Hepatocyte (in vitro differentiated cells): Measurements from ENCODE around the gene CHRNB1. TPM values are rescaled to one million over a fixed set of nuclear protein-coding genes. Genes with fewer than 3 reads are reported as not detected.
"Not testable (repeated sequence)": the region's sequence is repeated elsewhere in the genome, so short reads cannot be mapped to it uniquely, and the experiment has no call there.

Source experiments
- DNase-seq: peaks from one replicate; pipeline ENCODE4 v3.0.0-alpha.2; 2016; ENCODE audit warnings: low spot score
- H2AFZ ChIP-seq: fragments of 200-600 bp; sonication (generic); 2 replicates; pipeline ENCODE4 v1.6.0; 2016; ENCODE audit warnings: antibody characterized with exemption, mild to moderate bottlenecking
- H3K27ac ChIP-seq: fragments of 200-600 bp; sonication (generic); 2 replicates; pipeline ENCODE4 v1.5.1; 2016; ENCODE audit warnings: mild to moderate bottlenecking
- H3K27me3 ChIP-seq: fragments of 200-600 bp; sonication (generic); 2 replicates; pipeline ENCODE4 v1.6.1; 2016
- H3K36me3 ChIP-seq: fragments of 200-600 bp; sonication (generic); replicated peaks from 2 replicates; pipeline ENCODE4 v1.5.1; 2016; ENCODE audit warnings: low read depth; ENCODE audit not compliant: insufficient read depth
- H3K4me1 ChIP-seq: fragments of 200-600 bp; sonication (generic); 2 replicates; pipeline ENCODE4 v1.5.1; 2016; ENCODE audit warnings: mild to moderate bottlenecking, moderate library complexity; ENCODE audit not compliant: insufficient read depth
- H3K4me2 ChIP-seq: fragments of 200-600 bp; sonication (generic); 2 replicates; pipeline ENCODE4 v1.6.0; 2016
- H3K4me3 ChIP-seq: fragments of 200-600 bp; sonication (generic); 2 replicates; pipeline ENCODE4 v1.5.1; 2016; ENCODE audit warnings: mild to moderate bottlenecking
- H3K79me2 ChIP-seq: fragments of 200-600 bp; sonication (generic); 2 replicates; pipeline ENCODE4 v1.6.0; 2017; ENCODE audit warnings: mild to moderate bottlenecking
- H3K9me2 ChIP-seq: fragments of 200-600 bp; sonication (generic); replicated peaks from 2 replicates; pipeline ENCODE4 v1.6.0; 2017; ENCODE audit warnings: mild to moderate bottlenecking; ENCODE audit not compliant: insufficient read depth
- H3K9me3 ChIP-seq: fragments of 200-600 bp; sonication (generic); 2 replicates; pipeline ENCODE4 v1.5.1; 2016; ENCODE audit warnings: low read depth, mild to moderate bottlenecking
- H4K20me1 ChIP-seq: fragments of 200-600 bp; sonication (generic); 2 replicates; pipeline ENCODE4 v1.6.0; 2016; ENCODE audit warnings: mild to moderate bottlenecking; ENCODE audit not compliant: insufficient read depth, poor library complexity, severe bottlenecking
- CTCF ChIP-seq: fragments of 200-600 bp; sonication (generic); IDR thresholded peaks from 2 replicates; pipeline ENCODE4 v1.5.1; 2016; ENCODE audit warnings: antibody characterized with exemption, mild to moderate bottlenecking; ENCODE audit not compliant: poor library complexity
- EZH2 ChIP-seq: fragments of 200-600 bp; sonication (generic); IDR thresholded peaks from 2 replicates; pipeline ENCODE4 v1.6.1; 2016; ENCODE audit warnings: antibody characterized with exemption, mild to moderate bottlenecking, borderline replicate concordance
- EZH2phosphoT487 ChIP-seq: fragments of 200-600 bp; sonication (generic); IDR thresholded peaks from one replicate; pipeline ENCODE4 v1.6.1; 2018; ENCODE audit warnings: antibody characterized with exemption, mild to moderate bottlenecking, low read depth, moderate library complexity; ENCODE audit not compliant: unreplicated experiment, severe bottlenecking
- WGBS: methylation state at CpG from one replicate; pipeline ENCODE4 v1.1.6; 2016; ENCODE audit warnings: low lambda C conversion rate; ENCODE audit errors: missing lambda C conversion rate; 5-methylcytosine and 5-hydroxymethylcytosine counted together
- polyA plus RNA-seq: library from polyadenylated mRNA; unstranded; fragments of >200 nt; fragmentation: Nextera tagmentation; extraction: Ambion mirVana; gene quantifications from 2 replicates; pipeline ENCODE4 v1.2.1, GENCODE V29; 2016
- total RNA-seq: library from RNA; depleted of rRNA; stranded (reverse); fragments of >200 nt; gene quantifications from 2 replicates; pipeline ENCODE4 v1.2.3, GENCODE V29; 2014

CHRNB1 gene
- total and polyA plus RNA-seq, 2 experiments from 2014 or later, result 10.9 to 17.5 TPM

GRCh38 chr17:7481842-7482741 lies 37.2 kb downstream of the CHRNB1 start:
- H3K4me3 ChIP-seq, H3K9me2 ChIP-seq, H2AFZ ChIP-seq, DNase-seq, H3K27me3 ChIP-seq, H3K9me3 ChIP-seq, H3K36me3 ChIP-seq: not testable (repeated sequence)
- Histone ChIP-seq H3K27ac (peak overlapping the region; percentile 100), H3K4me1 (peaks cover 41% of the 10 kb centered on the region), H3K4me2 (peak overlapping the region; percentile 78), H4K20me1 (peaks cover 24% of the 10 kb centered on the region), H3K79me2 (peaks cover 65% of the 10 kb centered on the region)
- WGBS, result 90% methylated on average over 31 of the region's 31 CpGs

- WGBS, result 72% methylated on average over 5 of the region's 6 CpGs
- H3K4me2 ChIP-seq, result peak overlapping the region; percentile 78
- DNase-seq, H3K36me3 ChIP-seq, H3K27me3 ChIP-seq, H3K9me2 ChIP-seq, H3K9me3 ChIP-seq, H3K4me3 ChIP-seq, H2AFZ ChIP-seq: not testable (repeated sequence)
- H3K27ac ChIP-seq, result peak overlapping the region; percentile 100
- peaks cover 30% of the 10 kb centered on the region for H4K20me1 ChIP-seq
- H3K4me1 ChIP-seq, result peaks cover 44% of the 10 kb centered on the region
- peaks cover 68% of the 10 kb centered on the region for H3K79me2 ChIP-seq
These were observed 37.9 kb downstream of the CHRNB1 start for GRCh38 chr17:7482742-7483088.

DNA sequence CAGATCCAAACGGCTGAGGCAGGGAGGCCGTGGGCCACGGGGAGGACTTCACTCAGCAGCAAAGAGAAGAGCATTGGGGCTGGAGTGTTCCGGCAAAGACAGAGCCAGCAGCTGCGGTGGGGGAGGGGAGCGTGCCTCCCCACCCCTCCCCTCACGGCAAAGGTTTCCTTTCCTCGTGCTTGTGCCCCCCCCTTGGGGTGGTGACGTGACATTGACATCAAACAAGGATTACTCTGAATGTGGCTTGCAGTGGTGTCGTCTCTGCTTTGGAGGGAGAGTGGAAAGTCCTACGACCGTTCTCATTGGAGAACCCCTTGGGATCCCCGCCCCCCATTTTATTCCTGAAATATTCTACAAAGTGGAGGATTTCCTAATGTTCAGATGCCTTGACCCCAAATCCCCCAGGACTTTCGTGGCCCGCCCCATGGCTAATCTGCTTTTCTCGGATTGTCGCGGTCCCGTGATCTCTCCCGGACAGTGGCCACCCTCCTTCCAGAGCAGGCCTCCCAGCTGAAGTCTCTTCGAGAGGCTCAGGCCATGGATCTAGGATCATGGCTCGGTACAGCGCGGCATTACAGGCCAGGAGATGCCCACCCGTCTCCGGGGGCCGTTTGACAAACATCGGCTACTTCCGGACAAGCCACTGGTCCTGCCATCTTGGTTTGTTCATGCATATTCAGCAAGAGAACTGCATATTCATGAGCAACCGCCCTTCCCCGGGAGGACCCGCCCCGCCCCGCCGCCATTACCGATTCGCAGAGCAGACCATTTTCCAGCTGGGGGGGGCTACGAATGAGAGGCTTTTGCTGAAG lies 38.6 kb downstream of the CHRNB1 start:
- H4K20me1 ChIP-seq, result peaks cover 37% of the 10 kb centered on the region
- DNase-seq, result peak; percentile 96
- 3% methylated on average over 35 of the region's 38 CpGs for WGBS

GRCh38 chr17:7484067-7484918 lies 39.4 kb downstream of the CHRNB1 start, which contains the start of gene POLR2A:
POLR2A (plus strand) TSS chr17:7484366.
- no peaks in the 10 kb centered on the region for H3K36me3 ChIP-seq
- TF ChIP-seq EZH2 (no peak), EZH2phosphoT487 (no peak), CTCF (no peak)
- H3K4me2 ChIP-seq, result peak within 1 kb of the TSS; percentile 88
- H3K9me2 ChIP-seq, result no peaks in the 10 kb centered on the region
- no peaks in the 10 kb centered on the region for H3K27me3 ChIP-seq
- WGBS, result 1% methylated on average over 53 of the region's 64 CpGs
- peak within 1 kb of the TSS; percentile 60 for H2AFZ ChIP-seq
- peak within 1 kb of the TSS; percentile 70 for H3K4me3 ChIP-seq
- peaks cover 53% of the 10 kb centered on the region for H3K4me1 ChIP-seq
- no peaks in the 10 kb centered on the region for H3K9me3 ChIP-seq
- H4K20me1 ChIP-seq, result peaks cover 46% of the 10 kb centered on the region
- peak; percentile 99 for DNase-seq
- peaks cover 70% of the 10 kb centered on the region for H3K79me2 ChIP-seq
- H3K27ac ChIP-seq, result peak within 1 kb of the TSS; percentile 100

More for the DNA sequence above, 38.6 kb downstream of the CHRNB1 start:
- Histone ChIP-seq H3K27ac (peak overlapping the region; percentile 100), H3K79me2 (peaks cover 70% of the 10 kb centered on the region), H3K9me2 (no peaks in the 10 kb centered on the region), H3K4me3 (peak overlapping the region; percentile 20), H3K9me3 (no peaks in the 10 kb centered on the region), H3K36me3 (no peaks in the 10 kb centered on the region), H3K4me2 (peak overlapping the region; percentile 78), H3K27me3 (no peaks in the 10 kb centered on the region), H3K4me1 (peaks cover 44% of the 10 kb centered on the region), H2AFZ (peak overlapping the region; percentile 60)
- TF ChIP-seq CTCF (no peak), EZH2phosphoT487 (no peak), EZH2 (no peak)
